Glutamatergic neuron (in vitro differentiated cells): Measurements from ENCODE around the gene MROH2B. TPM values are rescaled to one million over a fixed set of nuclear protein-coding genes. Genes with fewer than 3 reads are reported as not detected.

Experiments used
- DNase-seq: peaks from one replicate; pipeline ENCODE4 v3.0.0; 2022
- H3K27ac Mint-ChIP-seq: one replicate; pipeline ENCODE4 v1.8.0; 2020; ENCODE audit warnings: mild to moderate bottlenecking, mixed read lengths, inconsistent platforms; ENCODE audit not compliant: unreplicated experiment
- H3K27me3 Mint-ChIP-seq: one replicate; pipeline ENCODE4 v1.8.0; 2020; ENCODE audit warnings: mild to moderate bottlenecking, moderate library complexity, mixed read lengths, inconsistent platforms; ENCODE audit not compliant: unreplicated experiment
- H3K36me3 Mint-ChIP-seq: one replicate; pipeline ENCODE4 v1.8.0; 2020; ENCODE audit warnings: mild to moderate bottlenecking, mixed read lengths, inconsistent platforms; ENCODE audit not compliant: unreplicated experiment
- H3K4me1 Mint-ChIP-seq: one replicate; pipeline ENCODE4 v1.8.0; 2020; ENCODE audit warnings: mild to moderate bottlenecking, low read depth, mixed read lengths, inconsistent platforms; ENCODE audit not compliant: unreplicated experiment
- H3K4me3 Mint-ChIP-seq: one replicate; pipeline ENCODE4 v1.8.0; 2020; ENCODE audit warnings: mild to moderate bottlenecking, mixed read lengths, inconsistent platforms; ENCODE audit not compliant: unreplicated experiment
- H3K9me3 Mint-ChIP-seq: one replicate; pipeline ENCODE4 v1.8.0; 2020; ENCODE audit warnings: mild to moderate bottlenecking, moderate library complexity, mixed read lengths, inconsistent platforms; ENCODE audit not compliant: unreplicated experiment
- total RNA-seq: library from RNA; stranded (reverse); fragmentation: NEBNext Ultra II Directional; extraction: Animal tissue kit (Norgen Biotek cat#: 25700); gene quantifications from one replicate; pipeline ENCODE4 v1.2.1, GENCODE V29; 2021; ENCODE audit not compliant: unreplicated experiment
- TF ChIP-seq, protein P1 (sequence below): fragments of 200-600 bp; sonication (generic); IDR thresholded peaks from one replicate; pipeline ENCODE4 v1.5.0; 2021; ENCODE audit not compliant: partially characterized antibody, unreplicated experiment

The MROH2B gene
- total RNA-seq, 1 donor from 2014 or later = not detected

DNA sequence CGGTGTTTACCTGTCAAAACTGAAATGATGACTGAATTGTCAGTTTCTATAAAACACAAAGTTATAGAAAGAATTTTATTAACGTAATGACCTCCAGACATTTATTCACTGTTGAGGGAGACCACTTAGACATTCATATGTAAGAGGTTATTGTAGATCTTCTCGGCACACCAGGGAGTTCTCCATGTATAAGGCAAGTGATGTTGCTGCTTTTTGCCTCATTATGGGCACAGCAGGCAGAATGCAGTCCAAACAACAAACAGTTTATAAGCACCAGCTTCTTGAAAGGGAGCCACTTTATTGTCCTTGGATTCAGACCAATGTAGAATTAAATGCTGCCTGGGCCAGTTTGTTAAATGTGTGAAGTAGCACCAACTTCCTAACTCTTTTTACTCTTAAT, 95.1 kb downstream of the MROH2B start:
- TF ChIP-seq, protein P1, sequence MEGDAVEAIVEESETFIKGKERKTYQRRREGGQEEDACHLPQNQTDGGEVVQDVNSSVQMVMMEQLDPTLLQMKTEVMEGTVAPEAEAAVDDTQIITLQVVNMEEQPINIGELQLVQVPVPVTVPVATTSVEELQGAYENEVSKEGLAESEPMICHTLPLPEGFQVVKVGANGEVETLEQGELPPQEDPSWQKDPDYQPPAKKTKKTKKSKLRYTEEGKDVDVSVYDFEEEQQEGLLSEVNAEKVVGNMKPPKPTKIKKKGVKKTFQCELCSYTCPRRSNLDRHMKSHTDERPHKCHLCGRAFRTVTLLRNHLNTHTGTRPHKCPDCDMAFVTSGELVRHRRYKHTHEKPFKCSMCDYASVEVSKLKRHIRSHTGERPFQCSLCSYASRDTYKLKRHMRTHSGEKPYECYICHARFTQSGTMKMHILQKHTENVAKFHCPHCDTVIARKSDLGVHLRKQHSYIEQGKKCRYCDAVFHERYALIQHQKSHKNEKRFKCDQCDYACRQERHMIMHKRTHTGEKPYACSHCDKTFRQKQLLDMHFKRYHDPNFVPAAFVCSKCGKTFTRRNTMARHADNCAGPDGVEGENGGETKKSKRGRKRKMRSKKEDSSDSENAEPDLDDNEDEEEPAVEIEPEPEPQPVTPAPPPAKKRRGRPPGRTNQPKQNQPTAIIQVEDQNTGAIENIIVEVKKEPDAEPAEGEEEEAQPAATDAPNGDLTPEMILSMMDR = no peak
- no peak for DNase-seq
- no peaks in the 10 kb centered on the region for H3K4me1 Mint-ChIP-seq
- H3K27ac Mint-ChIP-seq = no peak overlapping the region
- peaks cover 1% of the 10 kb centered on the region for H3K27me3 Mint-ChIP-seq
- no peaks in the 10 kb centered on the region for H3K9me3 Mint-ChIP-seq
- no peak overlapping the region for H3K4me3 Mint-ChIP-seq
- H3K36me3 Mint-ChIP-seq = no peaks in the 10 kb centered on the region

DNA sequence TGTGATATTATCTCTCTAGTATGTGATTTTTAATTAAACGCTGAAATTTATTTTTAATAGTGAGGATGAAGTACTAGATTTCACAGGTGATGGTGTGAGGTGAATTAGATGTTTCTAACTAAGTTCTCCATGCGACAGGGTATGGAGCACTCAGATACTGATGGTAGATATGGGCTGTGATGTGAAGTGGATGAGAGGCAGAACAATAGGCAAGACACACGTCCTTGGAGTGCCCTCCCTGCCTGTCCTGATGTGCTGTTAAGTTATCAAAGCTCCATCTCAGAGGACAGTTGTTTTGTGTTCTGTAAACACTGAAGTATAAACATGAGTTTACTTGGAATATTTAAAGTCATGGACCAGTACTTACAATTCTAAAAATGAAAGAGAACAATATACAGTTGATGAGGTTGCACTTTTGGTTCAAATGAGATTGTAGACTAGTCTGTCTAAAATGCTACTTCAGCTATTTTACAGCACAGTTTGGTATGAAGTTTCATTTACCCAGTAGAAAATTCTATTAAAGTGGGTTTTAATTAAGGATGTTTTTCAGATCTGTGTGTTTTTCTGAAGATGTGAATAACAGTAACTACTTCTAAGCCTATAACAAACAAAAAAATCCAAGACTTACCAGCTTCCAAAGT, 97.7 kb downstream of the MROH2B start:
- no peak for DNase-seq
- Mint-ChIP-seq H3K27me3 (no peaks in the 10 kb centered on the region), H3K4me3 (no peak overlapping the region), H3K36me3 (no peaks in the 10 kb centered on the region), H3K27ac (no peak overlapping the region), H3K4me1 (no peaks in the 10 kb centered on the region), H3K9me3 (no peaks in the 10 kb centered on the region)
- TF ChIP-seq, protein P1 = no peak

DNA sequence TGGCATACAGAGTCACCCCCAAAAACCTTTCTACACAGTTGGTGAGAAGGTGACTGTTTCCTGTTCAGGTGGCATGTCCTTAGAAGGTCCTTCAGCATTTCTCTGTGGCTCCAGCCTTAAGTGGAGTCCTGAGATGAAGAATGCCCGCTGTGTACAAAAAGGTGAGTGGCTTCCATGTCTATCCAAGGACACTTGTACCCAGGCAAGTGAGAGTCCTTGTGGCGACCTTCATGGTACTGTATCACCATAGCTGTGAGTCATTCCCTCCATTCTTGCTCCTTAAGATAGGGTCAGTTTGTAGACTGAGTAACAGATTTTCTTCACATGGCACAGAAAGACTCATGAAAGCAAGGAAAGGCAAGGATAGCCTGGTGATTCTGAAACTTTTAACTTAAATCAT, 98.7 kb downstream of the MROH2B start:
- TF ChIP-seq, protein P1 = no peak
- no peak overlapping the region for H3K27ac Mint-ChIP-seq
- no peaks in the 10 kb centered on the region for H3K9me3 Mint-ChIP-seq
- H3K27me3 Mint-ChIP-seq = no peaks in the 10 kb centered on the region
- H3K4me1 Mint-ChIP-seq = no peaks in the 10 kb centered on the region
- DNase-seq = no peak
- no peaks in the 10 kb centered on the region for H3K36me3 Mint-ChIP-seq
- no peak overlapping the region for H3K4me3 Mint-ChIP-seq

DNA sequence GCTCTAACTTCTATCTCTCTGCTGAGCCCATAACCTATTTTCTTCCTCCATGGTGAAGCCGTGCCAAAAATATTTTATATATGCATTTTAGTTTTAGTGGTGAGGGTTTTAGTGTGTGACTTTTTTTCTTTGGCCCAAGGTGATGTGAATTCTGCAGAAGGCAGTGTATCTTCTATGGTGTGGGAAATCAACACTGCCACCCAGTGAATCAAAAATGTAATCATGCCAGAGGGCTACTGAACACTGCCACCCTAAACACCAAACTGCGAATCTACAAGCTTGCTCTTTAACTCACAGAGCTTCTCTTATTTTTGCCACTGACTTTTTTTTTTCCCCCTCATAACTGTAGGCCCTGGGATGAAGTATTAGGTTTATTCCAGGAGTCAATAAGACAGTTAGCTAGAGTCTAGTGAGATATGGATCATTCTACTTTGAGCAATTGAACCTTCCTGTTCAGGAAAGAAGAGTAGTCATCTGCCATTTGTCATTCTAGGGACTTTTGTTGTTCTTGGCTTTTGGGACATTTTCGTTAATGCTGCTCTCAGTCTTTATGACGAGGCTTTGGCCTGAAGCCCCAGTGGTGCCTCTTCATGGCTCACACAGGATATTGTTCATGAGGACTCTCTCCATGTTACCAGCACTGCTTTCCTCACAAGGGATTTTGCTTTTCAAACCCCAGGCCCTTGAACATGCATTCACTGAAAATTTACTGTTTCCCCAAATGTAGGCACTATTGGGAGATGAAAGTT, 108.8 kb downstream of the MROH2B start:
- no peaks in the 10 kb centered on the region for H3K9me3 Mint-ChIP-seq
- H3K27me3 Mint-ChIP-seq = no peaks in the 10 kb centered on the region
- TF ChIP-seq, protein P1 = no peak
- H3K36me3 Mint-ChIP-seq = no peaks in the 10 kb centered on the region
- DNase-seq = no peak
- H3K27ac Mint-ChIP-seq = no peak overlapping the region
- H3K4me1 Mint-ChIP-seq = no peaks in the 10 kb centered on the region
- H3K4me3 Mint-ChIP-seq = no peak overlapping the region

DNA sequence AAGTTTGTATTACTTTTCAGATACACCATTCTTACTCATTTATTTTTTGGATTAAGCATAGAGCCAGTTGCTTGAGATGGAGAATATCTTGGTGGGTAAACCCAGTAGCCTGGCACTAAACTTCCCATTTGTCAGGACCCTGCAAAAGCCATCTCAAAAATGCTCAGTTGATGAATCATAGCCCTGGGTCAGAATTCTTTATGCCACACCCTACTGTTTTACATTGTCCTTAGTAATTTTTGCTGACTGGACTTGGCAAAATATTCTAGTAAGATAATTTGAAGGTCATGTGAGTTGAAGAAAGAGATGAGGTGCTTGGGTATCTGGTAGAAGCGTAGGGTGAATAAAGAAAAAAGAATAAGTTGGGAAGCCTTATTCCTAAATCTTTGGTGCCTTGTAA, 111.1 kb downstream of the MROH2B start:
- Mint-ChIP-seq H3K4me1 (no peaks in the 10 kb centered on the region), H3K4me3 (no peak overlapping the region), H3K36me3 (no peaks in the 10 kb centered on the region), H3K27me3 (no peaks in the 10 kb centered on the region), H3K9me3 (no peaks in the 10 kb centered on the region), H3K27ac (no peak overlapping the region)
- no peak for DNase-seq
- TF ChIP-seq, protein P1 = no peak
